SKM-1 treated with dmso at 0.1 percent for 144 hours (cell line): ENCODE measurements around the gene CARD14.
"Not testable (repeated sequence)": the region's sequence is repeated elsewhere in the genome, so short reads cannot be mapped to it uniquely, and the experiment has no call there.

Experiments
- DNase-seq: peaks from one replicate; lab custom pipeline; 2025; ENCODE audit not compliant: unreplicated experiment; lab: John Stamatoyannopoulos, UW

The CARD14 gene

DNA sequence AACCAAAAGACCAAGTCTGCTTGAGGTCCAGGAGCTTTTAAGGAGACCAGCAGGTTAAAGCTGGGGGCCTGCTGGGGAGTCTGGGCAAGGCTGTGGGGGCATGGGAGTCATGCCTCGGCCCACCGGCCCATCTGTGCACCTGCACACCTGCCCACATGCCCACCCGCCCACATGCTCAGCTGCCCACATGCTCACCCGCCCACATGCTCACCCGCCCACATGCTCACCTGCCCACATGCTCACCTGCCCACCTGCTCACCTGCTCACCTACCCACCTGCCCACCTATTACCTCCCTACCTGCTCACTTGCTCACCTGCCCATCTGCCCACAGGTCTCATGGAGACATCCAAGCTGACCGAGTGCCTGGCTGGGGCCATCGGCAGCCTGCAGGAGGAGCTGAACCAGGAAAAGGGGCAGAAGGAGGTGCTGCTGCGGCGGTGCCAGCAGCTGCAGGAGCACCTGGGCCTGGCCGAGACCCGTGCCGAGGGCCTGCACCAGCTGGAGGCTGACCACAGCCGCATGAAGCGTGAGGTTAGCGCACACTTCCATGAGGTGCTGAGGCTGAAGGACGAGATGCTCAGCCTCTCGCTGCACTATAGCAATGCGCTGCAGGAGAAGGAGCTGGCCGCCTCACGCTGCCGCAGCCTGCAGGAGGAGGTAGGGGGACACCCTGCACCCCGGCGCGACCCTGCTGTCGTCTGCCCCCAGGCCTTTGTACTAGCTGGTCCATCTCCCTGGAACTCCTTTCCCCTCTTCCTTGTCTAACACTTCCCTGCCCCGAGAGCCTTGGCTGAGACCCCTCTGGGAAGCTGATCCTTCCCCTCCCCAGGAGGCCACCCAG lies 14.0 kb downstream of the CARD14 start:
- no peak for DNase-seq

DNA sequence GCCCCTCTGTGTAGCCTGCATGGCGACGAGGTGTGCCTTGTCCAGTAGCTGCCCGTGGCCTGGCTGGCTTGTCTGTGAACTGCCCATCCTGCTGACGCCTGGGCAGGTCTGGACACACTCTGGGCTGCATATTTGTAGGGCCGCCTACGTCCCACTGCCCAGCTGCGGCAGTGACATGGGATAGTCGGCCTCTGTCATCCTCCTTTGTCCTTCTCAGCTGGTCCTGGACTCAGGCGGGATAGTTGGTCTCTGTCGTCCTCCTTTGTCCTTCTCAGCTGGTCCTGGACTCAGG lies 14.5 kb downstream of the CARD14 start:
- DNase-seq, result no peak

DNA sequence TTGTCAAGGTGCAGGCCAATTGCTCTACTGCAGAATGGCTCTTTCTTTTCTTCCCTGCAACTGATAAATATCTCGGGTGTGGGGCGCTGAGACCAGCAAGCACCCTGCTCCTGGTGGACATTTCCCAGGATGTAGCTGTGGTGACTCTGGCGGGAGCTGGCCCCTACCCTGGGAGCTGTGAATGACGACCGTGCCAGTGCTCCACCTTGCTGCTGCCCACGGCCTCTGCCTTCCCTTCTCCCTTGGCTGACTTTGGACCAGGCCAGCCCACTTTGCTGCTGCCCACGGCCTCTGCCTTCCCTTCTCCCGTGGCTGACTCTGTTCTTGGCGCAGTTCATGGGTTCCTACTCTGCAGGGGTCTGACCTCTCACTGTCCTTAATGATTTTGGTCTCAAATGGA lies 16.1 kb downstream of the CARD14 start:
- no peak for DNase-seq

DNA sequence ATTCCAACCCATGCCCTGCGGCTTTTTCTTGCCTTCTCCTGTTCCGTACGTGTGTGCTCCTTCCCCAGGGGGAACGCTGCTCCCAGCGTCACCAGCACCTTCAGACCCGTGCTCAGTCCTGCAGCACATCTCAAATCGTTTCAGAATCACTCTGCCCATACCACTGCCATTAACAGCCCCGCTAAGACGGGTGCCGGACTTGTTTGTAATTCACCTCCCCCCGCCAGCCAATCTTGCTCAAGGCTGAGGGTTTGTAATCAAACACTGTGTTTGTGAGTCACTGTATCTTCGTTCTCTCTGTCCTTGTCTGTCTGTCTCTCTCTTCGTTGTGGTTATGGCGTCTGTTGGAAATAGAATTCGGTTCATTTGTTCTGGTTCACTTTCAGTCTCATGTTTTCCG lies 17.3 kb downstream of the CARD14 start:
- DNase-seq, result no peak

DNA sequence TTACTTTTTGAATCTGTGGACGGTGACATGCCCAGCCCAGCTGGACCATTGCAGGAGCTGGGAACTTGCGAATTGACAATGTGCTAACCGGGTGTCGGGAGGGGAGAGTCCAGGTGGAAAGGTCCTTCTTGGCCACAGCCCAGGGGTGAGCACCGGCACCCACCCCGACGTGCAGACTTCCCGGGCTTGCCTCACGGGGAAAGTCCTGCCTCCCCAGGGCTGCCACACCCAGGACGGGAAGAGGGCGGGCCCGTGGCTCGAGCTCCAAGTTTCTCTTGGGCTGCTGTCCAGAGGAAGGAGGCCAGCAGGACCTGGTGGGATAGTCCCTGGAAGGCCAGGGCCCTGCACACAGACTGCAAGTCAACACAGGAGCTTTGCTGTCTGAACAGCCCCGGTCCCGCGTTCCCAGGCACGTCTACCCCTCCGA lies 17.7 kb downstream of the CARD14 start:
- DNase-seq, result no peak

DNA sequence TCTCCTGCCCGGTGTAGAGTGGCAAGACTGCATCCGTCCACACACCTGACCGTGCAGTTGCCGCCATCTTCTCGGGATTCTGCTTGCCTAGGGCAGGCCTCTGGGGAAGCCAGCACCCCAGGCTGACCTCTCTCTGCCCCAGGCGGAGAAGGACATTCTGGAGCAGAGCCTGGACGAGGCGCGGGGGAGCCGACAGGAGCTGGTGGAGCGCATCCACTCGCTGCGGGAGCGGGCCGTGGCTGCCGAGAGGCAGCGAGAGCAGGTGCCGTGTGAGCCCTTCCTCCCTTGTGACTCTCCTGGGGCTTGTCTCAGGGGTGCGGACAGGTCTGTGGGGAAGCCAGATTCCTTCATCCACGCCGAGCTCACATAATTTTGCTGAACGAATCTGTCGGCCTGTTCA lies 19.8 kb downstream of the CARD14 start:
- no peak for DNase-seq

DNA sequence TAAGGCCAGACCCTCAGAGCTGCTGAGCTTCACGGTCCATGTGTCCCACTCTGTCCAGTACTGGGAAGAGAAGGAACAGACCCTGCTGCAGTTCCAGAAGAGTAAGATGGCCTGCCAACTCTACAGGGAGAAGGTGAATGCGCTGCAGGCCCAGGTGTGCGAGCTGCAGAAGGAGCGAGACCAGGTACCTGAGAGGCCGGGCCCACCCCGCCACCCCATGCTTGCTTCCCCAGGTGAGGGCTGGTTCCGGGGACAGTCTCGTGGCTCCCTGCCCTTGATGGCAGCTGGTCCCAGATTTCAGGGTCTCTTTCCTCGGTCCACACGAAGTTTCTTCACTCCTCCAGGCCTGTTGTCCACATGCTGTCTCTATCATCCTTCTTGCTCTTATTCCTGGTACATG lies 20.9 kb downstream of the CARD14 start:
- no peak for DNase-seq

DNA sequence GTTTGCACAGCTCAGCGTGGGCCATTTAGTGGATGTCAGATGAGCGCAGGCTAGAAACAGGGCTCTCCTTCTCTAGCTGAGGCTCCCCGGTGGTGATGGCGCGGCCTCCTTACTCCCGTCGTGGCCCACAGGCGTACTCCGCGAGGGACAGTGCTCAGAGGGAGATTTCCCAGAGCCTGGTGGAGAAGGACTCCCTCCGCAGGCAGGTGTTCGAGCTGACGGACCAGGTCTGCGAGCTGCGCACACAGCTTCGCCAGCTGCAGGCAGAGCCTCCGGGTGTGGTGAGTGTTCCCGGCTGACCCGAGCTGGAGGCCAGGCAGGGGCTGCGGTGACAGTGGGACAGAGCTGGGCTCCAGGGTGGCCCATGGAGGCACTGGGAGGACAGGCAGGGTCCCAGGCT lies 21.4 kb downstream of the CARD14 start:
- no peak for DNase-seq

DNA sequence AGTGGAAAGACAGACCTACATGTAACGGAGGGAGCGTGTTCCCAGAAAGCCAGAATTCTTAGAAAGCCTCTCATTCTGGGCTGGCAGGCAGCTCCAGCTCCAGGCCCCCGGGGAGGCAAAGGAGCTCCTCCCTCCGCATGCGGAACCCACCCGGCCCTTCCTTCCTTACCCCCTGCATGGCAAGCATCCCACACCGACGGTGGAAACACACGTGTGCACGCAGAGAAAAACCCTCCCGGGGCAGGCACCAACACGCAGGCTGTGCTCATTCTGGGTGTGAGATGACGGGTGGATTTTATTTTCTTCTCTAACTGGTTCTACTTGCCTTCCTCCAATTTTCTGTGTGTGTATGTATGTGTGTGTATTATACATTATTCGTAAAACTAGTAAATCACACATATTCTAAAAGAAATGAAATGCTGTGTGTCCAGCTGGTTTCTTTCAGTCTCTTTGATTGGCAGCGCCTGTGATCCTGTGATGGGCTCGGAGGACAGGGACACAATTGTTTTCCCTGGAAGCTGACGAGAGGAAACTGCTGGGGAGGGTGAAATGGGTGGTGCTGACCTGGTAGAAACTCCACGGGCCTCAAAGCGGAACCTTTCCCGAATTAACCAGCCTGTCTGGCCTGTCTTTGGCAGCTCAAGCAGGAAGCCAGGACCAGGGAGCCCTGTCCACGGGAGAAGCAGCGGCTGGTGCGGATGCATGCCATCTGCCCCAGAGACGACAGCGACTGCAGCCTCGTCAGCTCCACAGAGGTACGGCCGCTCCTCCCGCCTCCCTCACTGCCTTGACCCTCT lies 22.2 kb downstream of the CARD14 start:
- no peak for DNase-seq

DNA sequence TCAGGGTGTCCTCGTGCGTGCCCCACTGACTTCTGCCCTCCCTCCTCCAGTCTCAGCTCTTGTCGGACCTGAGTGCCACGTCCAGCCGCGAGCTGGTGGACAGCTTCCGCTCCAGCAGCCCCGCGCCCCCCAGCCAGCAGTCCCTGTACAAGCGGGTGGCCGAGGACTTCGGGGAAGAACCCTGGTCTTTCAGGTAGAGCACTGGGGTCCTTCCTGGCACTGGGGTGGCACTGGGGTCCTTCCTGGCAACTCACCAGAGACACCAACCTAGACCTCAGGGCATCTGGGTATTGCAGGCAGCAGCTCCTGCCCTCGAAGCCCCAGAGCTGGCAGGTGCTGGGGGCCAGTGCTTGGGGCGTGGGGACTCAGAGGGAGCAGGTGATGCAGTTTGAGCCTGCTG lies 25.3 kb downstream of the CARD14 start:
- no peak for DNase-seq

DNA sequence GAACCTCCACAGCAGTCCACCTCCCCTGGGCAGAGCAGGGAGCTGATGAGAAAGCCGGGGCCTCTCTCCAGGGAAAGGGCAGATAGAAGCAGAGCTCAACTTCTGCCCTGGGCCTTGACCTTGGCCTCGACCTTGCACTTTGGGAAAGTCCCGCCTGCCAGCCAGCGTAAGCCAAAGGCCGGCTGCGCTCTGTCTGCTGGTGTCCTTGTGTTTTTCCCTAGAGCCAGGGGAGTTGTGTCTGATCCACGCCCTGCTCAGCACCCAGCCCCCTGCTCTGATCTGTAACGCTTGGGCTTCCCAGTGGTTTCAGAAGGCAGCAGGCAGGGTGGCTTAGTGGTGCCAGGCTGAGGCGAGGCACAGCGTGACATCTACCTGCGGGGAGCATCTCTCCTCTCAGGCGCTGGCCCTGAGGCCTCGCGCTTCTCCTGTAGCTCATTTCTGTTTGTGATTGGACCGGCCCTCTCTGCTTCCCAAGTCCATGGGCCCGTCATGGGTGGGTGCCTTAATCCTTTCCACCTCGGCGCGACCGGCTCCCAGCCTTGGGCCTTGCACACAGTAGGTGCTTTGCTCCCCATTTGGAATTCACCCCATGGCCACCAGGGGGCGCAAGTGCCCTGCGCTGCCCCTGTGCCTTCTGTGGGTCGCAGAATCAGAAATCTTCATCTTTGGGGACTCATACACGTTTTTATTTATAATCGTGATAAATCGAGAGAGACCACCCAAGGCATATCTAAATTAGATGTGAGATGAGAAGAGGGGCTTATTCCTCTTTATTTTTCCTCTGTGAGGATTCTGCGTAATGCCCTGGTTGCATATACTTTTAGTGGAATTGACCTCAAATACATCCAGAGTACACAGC lies 26.1 kb downstream of the CARD14 start:
- no peak for DNase-seq

DNA sequence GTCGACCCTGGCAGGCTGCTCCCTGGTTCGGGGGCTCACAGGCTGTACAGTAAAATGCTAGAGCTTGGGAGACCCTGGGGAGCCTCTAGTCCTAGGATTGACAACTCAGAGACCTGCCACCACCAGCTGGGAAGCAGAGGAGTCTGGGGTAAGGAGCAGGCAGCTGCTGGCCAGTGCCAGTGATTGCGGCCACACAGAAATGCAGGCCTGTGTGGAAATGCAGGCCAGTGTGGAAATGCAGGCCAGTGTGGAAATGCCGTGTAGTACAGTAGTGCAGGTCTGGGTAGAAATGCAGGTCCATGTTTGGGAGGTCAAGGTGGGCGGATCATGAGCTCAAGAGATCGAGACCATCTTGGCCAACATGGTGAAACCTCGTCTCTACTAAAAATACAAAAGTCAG lies 26.8 kb downstream of the CARD14 start:
- DNase-seq, result no peak

DNA sequence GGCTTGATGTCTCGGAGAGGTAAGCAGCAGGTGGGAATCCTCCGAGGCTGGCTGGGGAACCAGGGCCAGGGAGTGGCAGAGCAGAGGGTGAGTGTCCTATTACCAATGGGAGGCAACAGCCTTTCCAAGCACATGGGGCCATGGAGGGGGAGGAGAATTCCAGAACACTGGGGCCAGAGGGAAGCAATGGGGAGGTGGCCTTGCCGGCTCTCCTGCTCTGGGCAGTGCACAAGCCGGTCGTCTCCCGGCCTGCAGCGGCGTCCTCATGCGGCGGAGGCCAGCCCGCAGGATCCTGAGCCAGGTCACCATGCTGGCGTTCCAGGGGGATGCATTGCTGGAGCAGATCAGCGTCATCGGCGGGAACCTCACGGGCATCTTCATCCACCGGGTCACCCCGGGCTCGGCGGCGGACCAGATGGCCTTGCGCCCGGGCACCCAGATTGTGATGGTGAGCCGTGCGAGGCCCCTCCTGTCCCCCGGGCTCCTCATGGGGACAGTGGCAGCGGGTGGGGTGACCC lies 28.4 kb downstream of the CARD14 start:
- DNase-seq, result no peak

DNA sequence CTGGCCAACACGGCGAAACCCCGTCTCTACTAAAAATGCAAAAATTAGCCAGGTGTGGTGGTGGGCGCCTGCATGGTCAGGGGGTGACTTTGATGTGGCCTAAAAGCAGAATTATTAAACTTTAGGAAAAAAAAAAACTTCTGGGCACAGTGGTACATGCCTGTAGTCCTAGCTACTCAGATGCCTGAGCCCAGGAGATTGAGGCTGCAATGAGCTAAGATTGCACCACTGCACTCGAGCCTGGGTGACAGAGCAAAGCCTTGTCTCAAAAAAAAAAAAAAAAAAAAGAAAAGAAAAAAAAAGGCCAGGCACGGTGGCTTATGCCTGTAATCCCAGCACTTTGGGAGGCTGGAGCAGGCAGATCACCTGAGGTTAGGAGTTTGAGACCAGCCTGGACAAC lies 29.5 kb downstream of the CARD14 start:
- DNase-seq, result not testable (repeated sequence)

DNA sequence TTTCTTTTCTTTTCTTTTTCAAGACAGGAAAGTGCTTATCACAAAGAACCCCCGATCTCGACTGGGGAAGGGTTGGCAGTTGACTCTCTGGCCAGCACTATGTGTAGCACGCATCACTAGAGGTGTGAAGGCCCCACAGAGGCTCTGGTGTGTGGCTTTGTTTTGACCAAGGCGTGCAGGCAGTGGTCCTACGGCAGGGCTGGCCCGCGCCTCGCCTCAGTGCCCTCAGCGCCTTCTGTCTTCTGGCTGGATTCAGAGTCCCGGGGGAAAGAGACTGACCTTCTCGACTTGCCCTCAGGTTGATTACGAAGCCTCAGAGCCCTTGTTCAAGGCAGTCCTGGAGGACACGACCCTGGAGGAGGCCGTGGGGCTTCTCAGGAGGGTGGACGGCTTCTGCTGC lies 31.6 kb downstream of the CARD14 start:
- DNase-seq, result no peak

DNA sequence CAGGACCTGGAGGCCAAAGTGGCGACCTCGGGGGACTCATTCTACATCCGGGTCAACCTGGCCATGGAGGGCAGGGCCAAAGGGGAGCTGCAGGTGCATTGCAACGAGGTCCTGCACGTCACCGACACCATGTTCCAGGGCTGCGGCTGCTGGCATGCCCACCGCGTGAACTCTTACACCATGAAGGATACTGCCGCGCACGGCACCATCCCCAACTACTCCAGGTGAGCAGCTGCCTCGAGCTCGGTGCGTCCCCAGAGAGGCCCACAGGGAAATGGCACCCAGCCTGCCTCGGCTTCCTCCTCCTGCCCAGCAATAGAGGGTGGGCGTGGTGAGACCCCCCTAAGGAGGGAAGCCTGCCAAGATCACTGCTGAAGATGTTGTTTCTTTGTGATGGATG lies 32.4 kb downstream of the CARD14 start:
- DNase-seq, result no peak

DNA sequence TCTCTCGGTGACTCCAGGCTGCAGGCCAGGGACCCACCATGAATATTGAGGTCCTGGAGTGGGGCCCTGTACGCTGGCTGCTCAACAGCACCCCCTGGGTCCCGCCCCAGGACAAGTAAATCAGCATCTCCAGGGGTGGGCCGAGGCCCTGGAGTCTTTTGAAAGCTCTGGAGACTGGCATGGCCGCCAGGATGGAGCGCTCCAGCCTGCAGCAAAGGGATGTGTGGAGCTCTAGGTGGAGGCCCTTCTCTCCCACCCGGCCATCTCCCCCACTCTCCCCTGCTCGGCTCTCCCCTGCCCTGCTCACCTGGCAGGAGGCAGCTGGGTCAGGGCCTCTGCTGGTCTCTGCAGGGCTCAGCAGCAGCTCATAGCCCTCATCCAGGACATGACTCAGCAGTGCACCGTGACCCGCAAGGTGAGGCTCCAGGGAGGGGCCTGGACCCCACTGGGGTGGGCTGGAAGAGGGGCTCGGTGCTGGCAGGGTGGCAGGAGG lies 33.7 kb downstream of the CARD14 start:
- DNase-seq, result no peak

DNA sequence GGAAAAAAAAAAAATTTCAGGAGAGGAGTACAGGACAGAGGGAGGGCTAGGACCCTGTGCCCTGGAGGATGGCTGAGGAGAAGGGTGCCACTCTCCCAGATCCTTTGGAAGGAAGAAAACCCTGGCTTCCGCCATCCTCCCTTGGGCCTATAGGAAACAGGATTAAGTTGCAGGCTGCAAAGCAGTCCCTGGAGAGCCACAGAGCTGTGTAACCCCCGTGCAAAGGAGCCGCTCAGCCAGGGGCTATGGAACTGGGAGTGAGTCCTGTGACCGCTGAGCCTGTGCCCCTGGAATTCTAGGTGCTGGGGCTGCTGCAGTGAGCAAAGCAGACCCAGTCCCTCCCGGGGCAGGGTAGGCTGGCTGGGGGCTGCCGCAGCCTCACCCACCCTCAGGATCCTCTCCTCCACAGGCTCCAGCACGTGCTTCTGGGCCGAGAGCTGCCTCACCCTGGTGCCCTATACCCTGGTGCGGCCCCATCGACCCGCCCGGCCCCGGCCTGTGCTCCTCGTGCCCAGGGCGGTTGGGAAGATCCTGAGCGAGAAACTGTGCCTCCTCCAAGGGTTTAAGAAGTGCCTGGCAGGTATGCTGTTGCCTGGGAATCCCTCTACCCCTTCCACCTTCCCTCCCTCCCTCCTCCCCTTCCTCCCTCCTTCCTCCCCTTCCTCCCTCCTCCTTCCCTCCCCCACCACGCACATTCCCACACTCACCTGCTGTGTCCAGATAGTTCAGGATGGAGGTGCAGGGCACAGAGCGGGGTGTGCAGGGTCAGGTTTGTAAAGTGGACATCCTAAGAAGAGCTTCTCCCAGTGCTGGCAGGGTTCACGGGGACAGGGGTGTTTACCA lies 35.0 kb downstream of the CARD14 start:
- no peak for DNase-seq

DNA sequence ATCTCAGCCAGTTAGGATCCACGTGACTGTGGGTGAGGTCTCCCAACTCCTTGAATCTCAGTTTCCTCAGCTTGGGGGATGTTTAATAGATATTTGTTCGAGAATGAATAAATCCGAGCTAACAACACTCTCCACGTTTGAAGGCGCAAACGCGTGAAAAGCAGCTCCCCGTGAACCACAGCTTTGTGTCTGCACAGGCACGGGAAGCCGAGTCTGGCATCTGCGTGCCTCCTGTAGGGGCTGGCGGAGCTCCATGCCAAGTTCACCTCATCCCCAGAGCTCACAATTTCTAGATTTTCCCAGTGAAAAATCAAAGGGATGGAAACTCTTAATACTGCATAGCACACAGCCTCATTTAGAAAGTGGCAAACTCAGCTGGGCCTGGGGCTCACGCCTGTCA lies 36.0 kb downstream of the CARD14 start:
- no peak for DNase-seq

DNA sequence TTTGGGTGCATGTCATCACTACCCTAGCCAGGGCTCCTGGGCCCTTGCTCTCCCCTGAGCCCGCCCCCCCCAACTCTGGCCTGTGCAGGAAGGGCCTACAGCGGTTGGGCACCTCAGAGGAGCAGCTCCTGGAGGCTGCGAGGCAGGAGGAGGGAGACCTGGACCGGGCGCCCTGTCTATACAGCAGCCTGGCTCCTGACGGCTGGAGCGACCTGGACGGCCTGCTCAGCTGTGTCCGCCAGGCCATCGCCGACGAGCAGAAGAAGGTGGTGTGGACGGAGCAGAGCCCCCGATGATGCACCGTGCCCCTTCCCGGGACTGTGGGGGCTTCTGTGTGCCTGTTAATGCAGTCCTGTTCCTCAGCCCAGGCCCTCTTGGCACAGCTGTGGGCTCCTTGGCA lies 38.2 kb downstream of the CARD14 start:
- no peak for DNase-seq
